Thymus (tissue), 11 donors: ENCODE results near the gene CORO2B. TPM values are rescaled to one million over a fixed set of nuclear protein-coding genes. Genes with fewer than 3 reads are reported as not detected.

Experiments used
- DNase-seq, 9 donors: peaks; one replicate each; pipeline ENCODE4 v3.0.0-alpha.2; 2013; ENCODE audit warnings: low spot score in 9 of 9, low read depth in 6 of 9, missing footprints in 1 of 9
- H3K27ac ChIP-seq, 2 donors: one replicate each; pipeline ENCODE4 v1.5.1; 2013; ENCODE audit warnings: control low read depth in 1 of 2, low read depth in 1 of 2, low read length in 1 of 2, mild to moderate bottlenecking in 1 of 2, moderate library complexity in 1 of 2
- H3K27me3 ChIP-seq, 2 donors: one replicate each; pipeline ENCODE4 v1.5.1; 2013; ENCODE audit warnings: low read length in 1 of 2; ENCODE audit not compliant: control insufficient read depth in 2 of 2, insufficient read depth in 1 of 2
- H3K36me3 ChIP-seq, 2 donors: one replicate each; pipeline ENCODE4 v1.5.1; 2013; ENCODE audit warnings: low read length in 1 of 2, mild to moderate bottlenecking in 1 of 2, moderate library complexity in 1 of 2; ENCODE audit not compliant: control insufficient read depth in 2 of 2, insufficient read depth in 2 of 2
- H3K4me1 ChIP-seq, 2 donors: one replicate each; pipeline ENCODE4 v1.5.1; 2013; ENCODE audit warnings: low read length in 2 of 2; ENCODE audit not compliant: control insufficient read depth in 2 of 2, insufficient read depth in 2 of 2
- H3K4me3 ChIP-seq, 2 donors: one replicate each; pipeline ENCODE4 v1.5.1; 2013; ENCODE audit warnings: low read length in 2 of 2, control low read depth in 1 of 2, mild to moderate bottlenecking in 1 of 2
- H3K9me3 ChIP-seq, 2 donors: one replicate each; pipeline ENCODE4 v1.5.1; 2013; ENCODE audit warnings: low read length in 1 of 2, mild to moderate bottlenecking in 1 of 2; ENCODE audit not compliant: control insufficient read depth in 2 of 2, insufficient read depth in 1 of 2
- whole genome bisulfite sequencing: extraction: QIAGEN DNeasy Blood & Tissue Kit; methylation state at CpG from one replicate; pipeline ENCODE4 v1.1.7; 2013; 5-methylcytosine and 5-hydroxymethylcytosine counted together
- polyA plus RNA-seq: library from polyadenylated mRNA; stranded (reverse); fragments of 200-250 nt; gene quantifications from one replicate; pipeline ENCODE4 v1.2.3, GENCODE V29; 2013
- total RNA-seq: library from RNA; stranded (reverse); fragments of 120-200 nt; gene quantifications from one replicate; pipeline ENCODE4 v1.2.4, GENCODE V29; 2013
- donor health status: healthy.

Gene CORO2B
- total and polyA plus RNA-seq, 2 donors = 0.57 to 1.3 TPM

- Histone ChIP-seq H3K4me1 (peaks cover 0 to 6% of the 10 kb centered on the region in 2 donors), H3K36me3 (no peaks in the 10 kb centered on the region), H3K27ac (no peak overlapping the region), H3K9me3 (no peaks in the 10 kb centered on the region), H3K4me3 (no peak overlapping the region), H3K27me3 (peaks cover 0 to 12% of the 10 kb centered on the region in 2 donors)
- WGBS = 86% methylated on average over 6 of the region's 6 CpGs
- peak in 7 of 9 donors; percentile 10 to 59 (median 20) for DNase-seq
These were observed 151.7 kb downstream of the CORO2B start for GRCh38 chr15:68730471-68730919.

GRCh38 chr15:68730976-68731897, 152.4 kb downstream of the CORO2B start:
- Histone ChIP-seq H3K4me1 (peaks cover 0 to under 1% of the 10 kb centered on the region in 2 donors), H3K27me3 (peaks cover 0 to 5% of the 10 kb centered on the region in 2 donors), H3K9me3 (no peaks in the 10 kb centered on the region), H3K36me3 (no peaks in the 10 kb centered on the region), H3K27ac (no peak overlapping the region), H3K4me3 (no peak overlapping the region)
- no peak for DNase-seq
- 83% methylated on average over 15 of the region's 15 CpGs for WGBS

DNA sequence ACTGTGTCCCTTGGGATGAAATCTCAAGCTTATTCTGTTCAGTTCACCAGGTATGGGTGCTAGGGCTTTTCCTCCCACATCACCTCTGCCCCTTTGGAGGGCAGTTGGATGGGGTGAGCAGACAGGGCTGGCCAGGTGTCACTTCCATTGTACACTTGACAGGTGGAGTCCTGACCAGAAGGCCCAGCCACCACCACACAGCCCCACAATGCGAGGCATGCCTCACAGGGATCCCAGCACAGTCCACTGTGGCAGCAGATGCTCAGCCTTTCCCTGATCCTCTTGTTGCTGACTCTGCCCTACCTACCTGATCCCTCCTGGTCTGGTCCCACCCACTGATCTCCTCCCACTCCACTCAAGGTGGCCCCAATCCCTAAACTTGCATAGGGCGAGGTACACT, 153.7 kb downstream of the CORO2B start:
- Histone ChIP-seq H3K9me3 (no peaks in the 10 kb centered on the region), H3K27ac (no peak overlapping the region), H3K4me1 (no peaks in the 10 kb centered on the region), H3K4me3 (no peak overlapping the region), H3K36me3 (no peaks in the 10 kb centered on the region), H3K27me3 (no peaks in the 10 kb centered on the region)
- WGBS = 100% methylated on average over 2 of the region's 2 CpGs
- no peak for DNase-seq

DNA sequence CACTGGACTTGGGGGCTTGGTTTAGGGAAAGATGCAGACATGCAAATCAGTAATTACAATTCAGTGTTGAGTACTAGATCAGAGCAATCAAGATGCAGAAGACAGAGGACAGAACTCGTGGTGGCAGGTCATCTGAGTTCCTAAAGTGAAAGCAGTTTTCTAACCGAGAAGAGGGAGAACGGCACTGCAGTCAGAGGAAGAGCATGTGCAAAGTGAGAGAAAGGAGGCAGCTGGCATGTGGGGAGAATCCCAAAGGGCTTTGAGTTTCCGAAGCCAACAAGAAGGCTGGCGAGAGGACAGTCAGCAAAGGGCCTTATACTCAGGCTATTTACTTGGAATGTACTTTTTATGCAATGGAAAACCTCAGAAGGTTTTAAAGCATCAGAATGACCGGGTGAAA, 154.9 kb downstream of the CORO2B start:
- H3K27ac ChIP-seq = no peak overlapping the region
- WGBS = 35% methylated on average over 6 of the region's 6 CpGs
- H3K4me1 ChIP-seq = no peaks in the 10 kb centered on the region

DNA sequence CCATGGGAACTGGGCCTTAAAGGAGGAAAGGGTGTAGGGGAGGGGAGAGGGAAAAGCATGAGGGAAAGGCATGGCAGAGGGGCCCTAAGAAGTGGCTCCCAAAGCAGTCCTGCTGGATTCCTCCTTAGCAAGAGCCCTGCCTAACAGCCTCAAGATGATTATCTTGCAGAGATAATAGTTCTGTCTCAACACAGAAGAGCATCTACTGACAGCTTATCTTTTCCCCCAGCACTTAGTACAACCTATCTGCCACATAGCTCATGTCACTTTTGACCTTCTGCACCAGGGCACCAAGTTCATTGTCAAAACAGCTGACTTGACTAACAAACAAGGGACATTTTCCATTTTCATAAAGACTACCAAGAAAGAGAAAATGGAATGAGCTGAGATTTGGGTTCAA, 155.6 kb downstream of the CORO2B start:
- H3K27me3 ChIP-seq = no peaks in the 10 kb centered on the region
- H3K9me3 ChIP-seq = no peaks in the 10 kb centered on the region
- H3K36me3 ChIP-seq = no peaks in the 10 kb centered on the region
- no peak overlapping the region for H3K4me3 ChIP-seq
- no peaks in the 10 kb centered on the region for H3K4me1 ChIP-seq
- no peak for DNase-seq
- no peak overlapping the region for H3K27ac ChIP-seq

More for the DNA sequence above, 154.9 kb downstream of the CORO2B start:
- no peaks in the 10 kb centered on the region for H3K27me3 ChIP-seq
- no peaks in the 10 kb centered on the region for H3K36me3 ChIP-seq
- H3K9me3 ChIP-seq = no peaks in the 10 kb centered on the region
- no peak for DNase-seq
- H3K4me3 ChIP-seq = no peak overlapping the region

- Histone ChIP-seq H3K27ac (no peak overlapping the region), H3K9me3 (no peaks in the 10 kb centered on the region), H3K36me3 (no peaks in the 10 kb centered on the region), H3K4me3 (no peak overlapping the region), H3K27me3 (no peaks in the 10 kb centered on the region), H3K4me1 (no peaks in the 10 kb centered on the region)
- DNase-seq = no peak
These were observed 156.1 kb downstream of the CORO2B start for GRCh38 chr15:68734881-68735280.

DNA sequence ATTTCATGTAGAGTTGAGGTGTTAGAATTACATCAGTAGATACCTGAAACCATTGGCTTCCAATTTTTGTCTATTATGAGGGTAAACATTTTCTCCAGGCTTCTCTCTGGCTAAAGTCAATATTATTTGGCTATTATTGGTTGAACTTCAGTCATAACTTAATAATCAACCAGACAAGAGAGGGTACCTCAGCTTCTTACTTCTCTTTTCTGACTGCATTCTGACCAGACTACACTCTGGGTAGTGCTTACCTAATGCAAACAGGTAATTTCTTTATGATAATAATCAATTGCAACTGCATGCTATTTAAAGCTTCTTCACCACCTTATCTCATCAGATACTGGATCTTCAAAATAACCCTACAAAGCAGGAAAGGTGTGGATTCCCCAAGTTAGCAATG, 156.8 kb downstream of the CORO2B start:
- Histone ChIP-seq H3K27ac (no peak overlapping the region), H3K36me3 (no peaks in the 10 kb centered on the region), H3K4me1 (no peaks in the 10 kb centered on the region), H3K9me3 (no peaks in the 10 kb centered on the region), H3K4me3 (no peak overlapping the region), H3K27me3 (no peaks in the 10 kb centered on the region)
- no peak for DNase-seq

DNA sequence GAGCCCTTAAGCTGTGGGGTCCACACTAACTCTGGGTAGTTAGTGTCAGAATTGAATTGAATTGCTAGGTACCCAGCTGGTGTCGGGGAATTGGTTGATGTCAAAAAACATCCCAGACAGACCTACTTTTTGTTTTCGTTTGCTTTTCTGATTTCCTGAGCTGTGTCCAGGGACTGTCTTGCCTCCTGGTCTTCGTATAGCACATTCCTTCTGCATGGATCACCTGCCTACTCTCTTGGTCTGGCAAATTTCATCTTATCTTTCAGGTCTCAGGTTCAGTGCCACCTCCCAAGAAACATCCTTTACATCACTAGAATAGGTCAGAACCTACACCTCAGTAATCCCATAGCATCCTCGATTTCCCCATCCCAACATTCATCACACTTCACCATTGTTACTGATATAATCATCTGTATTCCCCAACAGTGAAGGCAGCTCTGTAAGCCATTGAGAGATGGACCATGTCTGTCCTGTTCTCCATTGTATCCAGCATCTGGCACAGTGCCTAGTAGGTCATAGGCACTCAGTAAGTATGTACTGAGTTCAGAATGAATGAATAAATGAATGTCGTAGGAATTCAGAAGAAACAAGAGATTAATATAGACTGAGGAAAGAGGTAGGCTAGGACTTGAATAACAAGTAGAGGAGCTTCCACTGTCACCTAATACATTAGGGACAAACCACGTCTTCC, 160.7 kb downstream of the CORO2B start:
- no peaks in the 10 kb centered on the region for H3K4me1 ChIP-seq
- H3K4me3 ChIP-seq = no peak overlapping the region
- H3K36me3 ChIP-seq = no peaks in the 10 kb centered on the region
- no peaks in the 10 kb centered on the region for H3K27me3 ChIP-seq
- H3K9me3 ChIP-seq = no peaks in the 10 kb centered on the region
- 94% methylated on average over 6 of the region's 6 CpGs for WGBS
- DNase-seq = no peak
- H3K27ac ChIP-seq = no peak overlapping the region

GRCh38 chr15:68743256-68743655, 164.5 kb downstream of the CORO2B start:
- Histone ChIP-seq H3K4me3 (no peak overlapping the region), H3K9me3 (no peaks in the 10 kb centered on the region), H3K4me1 (no peaks in the 10 kb centered on the region), H3K27ac (no peak overlapping the region), H3K27me3 (no peaks in the 10 kb centered on the region), H3K36me3 (no peaks in the 10 kb centered on the region)
- WGBS = over 99% methylated on average over 3 of the region's 3 CpGs
- no peak for DNase-seq
